SU-DHL-6 (cell line): ENCODE measurements around the gene VPS37C.
"Not testable (repeated sequence)": the region's sequence is repeated elsewhere in the genome, so short reads cannot be mapped to it uniquely, and the experiment has no call there.

Source experiments
- H2AFZ ChIP-seq: fragments of 200-600 bp; sonication (generic); 2 replicates; pipeline ENCODE4 v1.6.1; 2014; ENCODE audit warnings: low read depth, mild to moderate bottlenecking, moderate library complexity, mixed read lengths, antibody characterized with exemption, low read length; ENCODE audit not compliant: severe bottlenecking
- H3F3A ChIP-seq: fragments of 200-600 bp; shearing (Covaris generic); 2 replicates; pipeline ENCODE4 v1.6.0; 2016; ENCODE audit warnings: antibody characterized with exemption, mild to moderate bottlenecking; ENCODE audit not compliant: insufficient read depth
- H3K27ac ChIP-seq: fragments of 200-600 bp; sonication (generic); 2 replicates; pipeline ENCODE4 v1.5.1; 2016; ENCODE audit warnings: low read depth, mild to moderate bottlenecking, low read length, moderate library complexity, mixed read lengths
- H3K27me3 ChIP-seq: fragments of 200-600 bp; sonication (generic), shearing (Covaris generic); 2 replicates; pipeline ENCODE4 v1.6.0; 2014; ENCODE audit warnings: mild to moderate bottlenecking, low read length
- H3K36me3 ChIP-seq: fragments of 200-600 bp; sonication (generic); 2 replicates; pipeline ENCODE4 v1.6.1; 2014; ENCODE audit warnings: mild to moderate bottlenecking, low read length, mixed read lengths
- H3K4me2 ChIP-seq: fragments of 300-600, 200-600 bp; shearing (Covaris generic), sonication (generic); 2 replicates; pipeline ENCODE4 v1.6.0; 2014; ENCODE audit warnings: low read length, low read depth, mild to moderate bottlenecking; ENCODE audit not compliant: poor library complexity, severe bottlenecking
- H3K4me3 ChIP-seq: fragments of 200-600 bp; sonication (generic); 2 replicates; pipeline ENCODE4 v1.5.1; 2014; ENCODE audit warnings: antibody characterized with exemption, low read length, mild to moderate bottlenecking, mixed read lengths; ENCODE audit not compliant: insufficient read depth, poor library complexity, severe bottlenecking
- H3K79me2 ChIP-seq: fragments of 200-600 bp; sonication (generic); 2 replicates; pipeline ENCODE4 v1.6.1; 2014; ENCODE audit warnings: mild to moderate bottlenecking, low read length, moderate library complexity; ENCODE audit not compliant: insufficient read depth
- H3K9ac ChIP-seq: fragments of 200-600 bp; sonication (generic); 2 replicates; pipeline ENCODE4 v1.7.0; 2014; ENCODE audit warnings: mild to moderate bottlenecking, low read length
- H3K9me2 ChIP-seq: fragments of 200-600 bp; sonication (generic); replicated peaks from 2 replicates; pipeline ENCODE4 v1.6.1; 2014; ENCODE audit warnings: low read length; ENCODE audit not compliant: insufficient read depth
- H3K9me3 ChIP-seq: fragments of 200-600 bp; sonication (generic); 2 replicates; pipeline ENCODE4 v1.6.1; 2014; ENCODE audit warnings: low read length, mixed read lengths; ENCODE audit not compliant: insufficient read depth
- H4K20me1 ChIP-seq: fragments of 200-600 bp; sonication (generic); 2 replicates; pipeline ENCODE4 v1.6.1; 2014; ENCODE audit warnings: low read depth, mild to moderate bottlenecking, antibody characterized with exemption, low read length, moderate library complexity, mixed read lengths
- CTCF ChIP-seq: fragments of 200-600 bp; sonication (generic); IDR thresholded peaks from one replicate; pipeline ENCODE4 v1.5.1; 2017; ENCODE audit warnings: antibody characterized with exemption, mild to moderate bottlenecking, low read length, moderate library complexity; ENCODE audit not compliant: insufficient read depth, poor library complexity, severe bottlenecking
- EZH2phosphoT487 ChIP-seq: fragments of 200-600 bp; sonication (generic), shearing (Covaris generic); conservative IDR thresholded peaks from 2 replicates; pipeline ENCODE4 v1.6.1; 2018; ENCODE audit warnings: mild to moderate bottlenecking, antibody characterized with exemption, low read length, moderate library complexity, mixed read lengths

The VPS37C gene

GRCh38 chr11:61170566-61170965 is 9.3 kb upstream of the VPS37C start:
- TF ChIP-seq EZH2phosphoT487 (no peak), CTCF (no peak)
- H3K4me2 ChIP-seq: no peak overlapping the region
- H3K9me2 ChIP-seq: no peaks in the 10 kb centered on the region
- H3K9ac ChIP-seq: no peak overlapping the region
- H3F3A ChIP-seq: no peaks in the 10 kb centered on the region
- H3K4me3 ChIP-seq: no peak overlapping the region
- no peaks in the 10 kb centered on the region for H3K9me3 ChIP-seq
- no peaks in the 10 kb centered on the region for H3K36me3 ChIP-seq
- no peaks in the 10 kb centered on the region for H3K27me3 ChIP-seq
- H3K27ac ChIP-seq: no peak overlapping the region
- H4K20me1 ChIP-seq: no peaks in the 10 kb centered on the region
- H2AFZ ChIP-seq: no peak overlapping the region
- H3K79me2 ChIP-seq: no peaks in the 10 kb centered on the region

GRCh38 chr11:61168800-61169199 is 7.6 kb upstream of the VPS37C start:
- Histone ChIP-seq H2AFZ (no peak overlapping the region), H3K4me3 (no peak overlapping the region), H3K9me3 (no peaks in the 10 kb centered on the region), H3K79me2 (no peaks in the 10 kb centered on the region), H3K36me3 (no peaks in the 10 kb centered on the region), H3K9me2 (no peaks in the 10 kb centered on the region), H3F3A (no peaks in the 10 kb centered on the region), H3K4me2 (no peak overlapping the region), H3K27ac (no peak overlapping the region), H4K20me1 (no peaks in the 10 kb centered on the region), H3K27me3 (no peaks in the 10 kb centered on the region), H3K9ac (no peak overlapping the region)
- TF ChIP-seq CTCF: no peak
- TF ChIP-seq EZH2phosphoT487: no peak

GRCh38 chr11:61168042-61168688 is 6.9 kb upstream of the VPS37C start:
- Histone ChIP-seq H4K20me1 (no peaks in the 10 kb centered on the region), H2AFZ (no peak overlapping the region), H3K4me3 (no peak overlapping the region), H3K9me2 (no peaks in the 10 kb centered on the region), H3F3A (no peaks in the 10 kb centered on the region), H3K79me2 (no peaks in the 10 kb centered on the region), H3K9ac (no peak overlapping the region), H3K27ac (no peak overlapping the region), H3K27me3 (no peaks in the 10 kb centered on the region), H3K4me2 (no peak overlapping the region), H3K9me3 (no peaks in the 10 kb centered on the region), H3K36me3 (no peaks in the 10 kb centered on the region)
- TF ChIP-seq CTCF (no peak), EZH2phosphoT487 (no peak)

- H3K79me2 ChIP-seq, H3K9ac ChIP-seq, H4K20me1 ChIP-seq, H3K9me2 ChIP-seq, H3F3A ChIP-seq, H3K27ac ChIP-seq, H3K9me3 ChIP-seq, H3K4me2 ChIP-seq, H3K4me3 ChIP-seq, H3K36me3 ChIP-seq, H3K27me3 ChIP-seq, H2AFZ ChIP-seq: not testable (repeated sequence)
These were observed 5.1 kb upstream of the VPS37C start for GRCh38 chr11:61166331-61166730.

GRCh38 chr11:61165785-61166184 is 4.6 kb upstream of the VPS37C start:
- not testable (repeated sequence) for H3K4me2 ChIP-seq, H3K4me3 ChIP-seq, H3F3A ChIP-seq, H3K9me2 ChIP-seq, H3K27ac ChIP-seq, H2AFZ ChIP-seq, H4K20me1 ChIP-seq, H3K36me3 ChIP-seq, H3K27me3 ChIP-seq, H3K9ac ChIP-seq, H3K79me2 ChIP-seq, H3K9me3 ChIP-seq
